HG03342 (cell line): ENCODE data around the gene NSRP1.
"Not testable (repeated sequence)": the region's sequence is repeated elsewhere in the genome, so short reads cannot be mapped to it uniquely, and the experiment has no call there.

Experiments
- ATAC-seq: cut with Tn5 transposase; IDR thresholded peaks from one replicate; pipeline ENCODE4 v1.9.1; 2021; ENCODE audit warnings: mild to moderate bottlenecking, moderate library complexity; ENCODE audit not compliant: unreplicated experiment

Gene NSRP1

GRCh38 chr17:30176855-30177254 lies 60.2 kb downstream of the NSRP1 start:
- no peak for ATAC-seq

- no peak for ATAC-seq
These were observed 70.1 kb downstream of the NSRP1 start for GRCh38 chr17:30186761-30187160.

GRCh38 chr17:30187573-30187972 lies 71.0 kb downstream of the NSRP1 start:
- no peak for ATAC-seq

GRCh38 chr17:30188211-30188939 lies 71.8 kb downstream of the NSRP1 start:
- ATAC-seq = no peak

- ATAC-seq = no peak
These were observed 74.5 kb downstream of the NSRP1 start for GRCh38 chr17:30191072-30191471.

- no peak for ATAC-seq
These were observed 79.9 kb downstream of the NSRP1 start for GRCh38 chr17:30196504-30196903.

GRCh38 chr17:30197416-30197815 lies 80.8 kb downstream of the NSRP1 start:
- ATAC-seq = no peak

GRCh38 chr17:30199600-30199999 lies 83.0 kb downstream of the NSRP1 start:
- no peak for ATAC-seq

GRCh38 chr17:30200106-30200505 lies 83.5 kb downstream of the NSRP1 start:
- ATAC-seq = no peak

- ATAC-seq = not testable (repeated sequence)
These were observed 84.0 kb downstream of the NSRP1 start for GRCh38 chr17:30200656-30201055.

- ATAC-seq = no peak
These were observed 86.9 kb downstream of the NSRP1 start for GRCh38 chr17:30203471-30203981.

- no peak for ATAC-seq
These were observed 91.0 kb downstream of the NSRP1 start for GRCh38 chr17:30207655-30208054.

GRCh38 chr17:30208214-30208613 lies 91.6 kb downstream of the NSRP1 start:
- no peak for ATAC-seq

- no peak for ATAC-seq
These were observed 93.3 kb downstream of the NSRP1 start for GRCh38 chr17:30209930-30210329.

GRCh38 chr17:30210366-30210765 lies 93.8 kb downstream of the NSRP1 start:
- no peak for ATAC-seq

GRCh38 chr17:30210901-30211300 lies 94.3 kb downstream of the NSRP1 start:
- ATAC-seq = no peak

GRCh38 chr17:30211371-30211770 lies 94.8 kb downstream of the NSRP1 start:
- ATAC-seq = no peak

- ATAC-seq = peak; percentile 70
These were observed 96.1 kb downstream of the NSRP1 start for GRCh38 chr17:30212750-30213149.

GRCh38 chr17:30217054-30217453 lies 100.4 kb downstream of the NSRP1 start:
- ATAC-seq = no peak

- no peak for ATAC-seq
These were observed 101.2 kb downstream of the NSRP1 start for GRCh38 chr17:30217746-30218245.

- ATAC-seq = no peak
These were observed 102.2 kb downstream of the NSRP1 start for GRCh38 chr17:30218799-30219198.

GRCh38 chr17:30219315-30219714 lies 102.7 kb downstream of the NSRP1 start:
- no peak for ATAC-seq

- ATAC-seq = no peak
These were observed 103.2 kb downstream of the NSRP1 start for GRCh38 chr17:30219833-30220232.
